ENCODE results near the gene COL26A1. TPM values are rescaled to one million over a fixed set of nuclear protein-coding genes. Genes with fewer than 3 reads are reported as not detected.

Gene COL26A1
- 0.44 to 0.74 TPM (median 0.52 TPM) in 5 replicates for total RNA-seq (2022; extraction: Qiagen RNA extraction)

DNA sequence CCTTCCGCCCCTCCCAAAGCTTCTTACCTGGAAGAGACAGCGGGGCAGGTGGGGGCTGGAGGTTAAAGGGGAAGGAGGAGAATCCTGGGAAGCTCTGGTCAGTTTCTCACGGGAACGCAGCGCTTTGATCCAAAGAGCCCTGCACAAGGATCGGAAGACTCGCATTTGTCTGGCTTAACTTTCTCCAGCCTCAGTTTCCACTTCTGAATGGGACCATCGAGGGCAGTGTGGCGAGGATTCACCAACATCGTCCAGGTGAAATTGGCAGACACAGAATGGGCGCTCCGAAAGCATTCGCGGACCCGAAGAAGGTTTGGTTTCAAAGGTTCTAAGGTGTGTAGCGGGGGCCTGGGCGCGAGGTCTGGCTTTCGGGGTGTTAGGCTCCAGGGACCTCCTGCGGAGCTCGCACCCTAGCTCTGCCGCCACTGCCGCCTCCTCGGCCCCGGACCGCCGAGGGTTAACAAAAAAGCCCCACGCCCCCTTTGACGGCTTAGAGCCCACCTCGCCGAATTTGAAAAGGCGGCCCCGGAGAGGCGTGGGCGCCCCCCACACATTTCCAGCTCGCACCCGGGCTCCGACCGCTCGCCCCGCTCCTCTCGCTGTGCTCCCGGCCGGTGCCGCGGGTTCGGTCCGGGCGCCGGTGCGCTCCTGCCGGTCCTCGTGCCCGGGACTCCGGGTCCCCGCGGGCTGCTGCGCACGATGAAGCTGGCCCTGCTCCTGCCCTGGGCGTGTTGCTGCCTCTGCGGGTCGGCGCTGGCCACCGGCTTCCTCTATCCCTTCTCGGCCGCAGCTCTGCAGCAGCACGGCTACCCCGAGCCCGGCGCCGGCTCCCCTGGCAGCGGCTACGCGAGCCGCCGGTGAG, at the start of gene COL26A1:
Gene COL26A1, plus strand, starts transcription at position 542 of the 862 bp plus-strand sequence. Its CDS starts 158 bp downstream, at position 700.

DNA sequence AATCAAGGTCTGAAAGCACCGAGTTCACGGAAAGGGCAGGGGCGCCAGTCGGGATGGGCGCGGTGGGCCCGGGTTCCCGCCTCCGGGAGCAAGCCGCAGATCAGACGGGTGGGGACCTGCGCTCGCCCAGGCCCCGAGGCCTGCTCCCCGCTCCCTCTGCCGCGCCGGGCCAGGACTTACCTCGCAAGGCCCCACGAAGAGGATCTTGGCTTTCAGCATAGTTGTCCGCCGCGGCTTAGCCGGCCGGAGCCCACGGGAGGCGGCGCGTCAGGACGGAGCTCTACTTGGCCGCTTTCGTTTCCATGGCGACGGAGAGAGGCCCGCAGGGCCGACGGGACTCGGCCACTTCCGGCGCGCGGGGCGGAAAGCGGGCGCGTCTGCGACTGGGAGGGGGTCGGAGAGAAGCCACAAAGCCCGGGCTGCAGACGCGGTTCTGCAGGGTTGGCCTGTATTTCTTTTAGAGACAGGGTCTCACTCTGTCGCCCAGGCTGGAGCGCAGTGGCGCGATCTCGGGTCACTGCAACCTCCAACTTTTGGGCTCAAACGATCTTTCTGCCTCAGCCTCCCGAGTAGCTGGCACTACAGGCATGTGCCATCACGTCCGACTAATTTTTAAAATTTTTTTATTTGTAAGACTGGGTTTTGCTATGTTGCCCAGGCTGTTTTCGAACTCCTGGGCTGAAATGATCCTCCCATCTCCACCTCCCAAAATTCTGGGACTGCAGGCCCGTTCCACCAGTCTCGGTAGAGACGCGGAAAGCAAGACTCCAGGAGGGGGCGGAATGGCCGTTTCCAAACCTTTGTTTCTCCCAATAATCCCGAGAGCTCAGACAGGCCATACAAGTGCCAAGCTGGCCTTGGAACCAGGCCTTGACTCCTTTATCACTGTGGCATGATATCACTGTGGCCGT, 40.9 kb upstream of the COL26A1 start, which contains the start of gene IFT22:
Gene IFT22, minus strand, starts transcription at position 322 of the 911 bp plus-strand sequence. Its CDS starts 103 bp downstream, at position 219.

Other genes with a start within 250 kb of the COL26A1 start
- gene SERPINE1, start 235.8 kb upstream of the COL26A1 start, total RNA-seq (2022; extraction: Qiagen RNA extraction): 1,708 to 2,057 TPM (median 1,848 TPM) in 5 replicates
- 146 to 161 TPM (median 152 TPM) in 5 replicates for gene AP1S1, start 208.4 kb upstream of the COL26A1 start, total RNA-seq (2022; extraction: Qiagen RNA extraction)
- 11.1 to 31.9 TPM (median 20.1 TPM) in 5 replicates for gene VGF, start 197.3 kb upstream of the COL26A1 start, total RNA-seq (2022; extraction: Qiagen RNA extraction)
- 0.13 to 0.19 TPM (median 0.15 TPM) in 5 replicates for gene NAT16, start 182.6 kb upstream of the COL26A1 start, total RNA-seq (2022; extraction: Qiagen RNA extraction)
- gene MOGAT3, start 161.8 kb upstream of the COL26A1 start, total RNA-seq (2022; extraction: Qiagen RNA extraction): not detected in 5 replicates
- 68.9 to 89.2 TPM (median 82.6 TPM) in 5 replicates for gene PLOD3, start 145.3 kb upstream of the COL26A1 start, total RNA-seq (2022; extraction: Qiagen RNA extraction)
- 69.7 to 103 TPM (median 87.4 TPM) in 5 replicates for gene ZNHIT1, start 144.7 kb upstream of the COL26A1 start, total RNA-seq (2022; extraction: Qiagen RNA extraction)
- 7.0 to 12.8 TPM (median 10.9 TPM) in 5 replicates for gene CLDN15, start 125.1 kb upstream of the COL26A1 start, total RNA-seq (2022; extraction: Qiagen RNA extraction)
- gene FIS1, start 117.8 kb upstream of the COL26A1 start, total RNA-seq (2022; extraction: Qiagen RNA extraction): 129 to 149 TPM (median 142 TPM) in 5 replicates
- 48.2 to 53.5 TPM (median 52.8 TPM) in 5 replicates for gene IFT22, start 41.1 kb upstream of the COL26A1 start, total RNA-seq (2022; extraction: Qiagen RNA extraction)